HEK293T (cell line): Measurements from ENCODE around the gene ZNF469.

Source experiments
- ARNT ChIP-seq: fragments of 450-650 bp; IDR thresholded peaks from 2 replicates; pipeline ENCODE4 v1.6.1; 2017; ENCODE audit warnings: mild to moderate bottlenecking
- BHLHE40 ChIP-seq: fragments of 450-650 bp; IDR thresholded peaks from 2 replicates; pipeline ENCODE4 v1.6.1; 2016; ENCODE audit warnings: mild to moderate bottlenecking, moderate library complexity, borderline replicate concordance
- ELF4 ChIP-seq: fragments of 450-650 bp; IDR thresholded peaks from 2 replicates; pipeline ENCODE4 v1.6.1; 2017; ENCODE audit warnings: antibody characterized with exemption
- L3MBTL2 ChIP-seq: fragments of 450-650 bp; conservative IDR thresholded peaks from 2 replicates; pipeline ENCODE4 v1.6.1; 2016; ENCODE audit warnings: mild to moderate bottlenecking
- PKNOX1 ChIP-seq: fragments of 450-650 bp; IDR thresholded peaks from 2 replicates; pipeline ENCODE4 v1.6.1; 2016
- SP1 ChIP-seq: fragments of 450-650 bp; IDR thresholded peaks from 2 replicates; pipeline ENCODE4 v1.6.1; 2017
- SUZ12 ChIP-seq: fragments of 450-650 bp; IDR thresholded peaks from 2 replicates; pipeline ENCODE4 v1.6.1; 2016; ENCODE audit warnings: mild to moderate bottlenecking
- TARDBP ChIP-seq: fragments of 450-650 bp; IDR thresholded peaks from 2 replicates; pipeline ENCODE4 v1.6.1; 2016
- ZNF384 ChIP-seq: fragments of 450-650 bp; IDR thresholded peaks from 2 replicates; pipeline ENCODE4 v1.6.1; 2016

GRCh38 chr16:88411951-88412576, 29.3 kb downstream of the ZNF469 start:
- TF ChIP-seq BHLHE40 (no peak), L3MBTL2 (no peak), ARNT (no peak), SP1 (no peak), SUZ12 (no peak), PKNOX1 (no peak), ELF4 (no peak), ZNF384 (no peak), TARDBP (no peak)
